ENCODE data around the gene UBL7. TPM values are rescaled to one million over a fixed set of nuclear protein-coding genes. Genes with fewer than 3 reads are reported as not detected.

The UBL7 gene
- total RNA-seq, 1 experiment from 2014 or later: 47.5 TPM

- Histone ChIP-seq H3K79me2 (ENCODE audit: insufficient read depth, low read length) (peaks cover 3% of the 10 kb centered on the region; the same call in 1 of the 2 replicates), H3K4ac (ENCODE audit: low read depth, low read length) (no peak overlapping the region), H4K91ac (ENCODE audit: insufficient read length, low read depth, low read length) (no peak overlapping the region), H2BK5ac (ENCODE audit: insufficient read length, low read length) (no peak overlapping the region), H3K27ac (ENCODE audit: insufficient read length, low read depth, low read length) (no peak overlapping the region), H2BK120ac (ENCODE audit: low read depth, low read length, poor library complexity, severe bottlenecking) (no peak overlapping the region), H3K14ac (ENCODE audit: insufficient read depth, low read length) (no peak overlapping the region; the same call in 1 of the 2 replicates), H3K9ac (ENCODE audit: extremely low read depth, insufficient read length, low read length) (peak overlapping the region; percentile 42), H3K18ac (ENCODE audit: insufficient read length, low read depth, low read length) (no peak overlapping the region), H3T11ph (ENCODE audit: low read length) (no peak overlapping the region), H3K23ac (ENCODE audit: insufficient read length, low read depth, low read length) (no peak overlapping the region), H2AK5ac (ENCODE audit: insufficient read length, low read length) (no peak overlapping the region), H2BK12ac (ENCODE audit: insufficient read length, low read depth, low read length) (no peak overlapping the region), H4K8ac (replicated peaks; ENCODE audit: insufficient read length, low read depth, low read length) (no peak overlapping the region), H3K79me1 (ENCODE audit: insufficient read depth, low read depth, low read length, poor library complexity, severe bottlenecking) (no peaks in the 10 kb centered on the region), H2AFZ (ENCODE audit: low read length) (no peak overlapping the region), H4K5ac (ENCODE audit: insufficient read length, low read depth, low read length) (no peak overlapping the region), H3K4me1 (ENCODE audit: insufficient read depth, low read length) (peaks cover 3% of the 10 kb centered on the region; the same call in 1 of the 2 replicates), H3K27me3 (ENCODE audit: insufficient read depth, low read length) (no peaks in the 10 kb centered on the region; the same call in 1 of the 2 replicates), H2BK15ac (ENCODE audit: low read depth, low read length) (no peak overlapping the region), H4K20me1 (ENCODE audit: control insufficient read depth, insufficient read depth, insufficient read length) (no peaks in the 10 kb centered on the region), H3K23me2 (ENCODE audit: insufficient read length, low read depth, low read length, poor library complexity, severe bottlenecking) (peaks cover 3% of the 10 kb centered on the region), H3K9me3 (ENCODE audit: control insufficient read depth, low read depth, low read length) (no peaks in the 10 kb centered on the region), H3K56ac (ENCODE audit: insufficient read length, low read depth, low read length) (no peak overlapping the region), H2BK20ac (ENCODE audit: low read depth, low read length, poor library complexity, severe bottlenecking) (no peak overlapping the region), H3K4me2 (ENCODE audit: insufficient read depth, insufficient read length, low read length) (peak overlapping the region; percentile 42)
- Mint-ChIP-seq H3K4me1 (peaks cover 23 to 37% of the 10 kb centered on the region in 2 experiments), H3K27ac (no peak overlapping the region), H3K9me3 (no peaks in the 10 kb centered on the region; a peak in 1 of 5 replicates), H3K36me3 (ENCODE audit: insufficient read depth in 1 of 3, low read depth in 3 of 3) (no peaks in the 10 kb centered on the region; a peak in 1 of 7 replicates), H3K27me3 (ENCODE audit: low read depth) (peaks cover 48% of the 10 kb centered on the region), H3K4me3 (peak overlapping the region; percentile 62 to 82)
- no peak for TF ChIP-seq CTCF (conservative IDR thresholded peaks at IDR 0.05)
- WGBS (ENCODE audit: extremely low coverage, insufficient read length, low lambda C conversion rate): no CpG with 5 or more reads among the region's 64 CpGs
- DNase-seq: no peak
These were observed 27.9 kb downstream of the UBL7 start for GRCh38 chr15:74432968-74433591.

Data from H9 (cell line).